ENCODE measurements around the gene MAEA.

Gene MAEA

GRCh38 chr4:1265351-1265750 lies 24.3 kb upstream of the MAEA start:
- no peak for TF ChIP-seq CSDC2 (CRISPR knock-in tag; IDR thresholded peaks at IDR 0.05)
- no peak for TF ChIP-seq ZNF8 (CRISPR knock-in tag; IDR thresholded peaks at IDR 0.05)
- no peak for TF ChIP-seq ARNTL (CRISPR knock-in tag; IDR thresholded peaks at IDR 0.05; ENCODE audit: borderline replicate concordance, low read depth)
- TF ChIP-seq OSR1 (CRISPR knock-in tag; IDR thresholded peaks at IDR 0.05) = no peak
- no peak for TF ChIP-seq PATZ1 (CRISPR knock-in tag; IDR thresholded peaks at IDR 0.05; ENCODE audit: borderline replicate concordance)
- no peak for TF ChIP-seq ZFP3 (CRISPR knock-in tag; IDR thresholded peaks at IDR 0.05)
- TF ChIP-seq PPARA (CRISPR knock-in tag; IDR thresholded peaks at IDR 0.05; ENCODE audit: borderline replicate concordance) = no peak
- no peak for TF ChIP-seq ZC3H10 (CRISPR knock-in tag; IDR thresholded peaks at IDR 0.05)
- no peak for TF ChIP-seq ZNF70 (CRISPR knock-in tag; IDR thresholded peaks at IDR 0.05)
- TF ChIP-seq RARB (CRISPR knock-in tag; IDR thresholded peaks at IDR 0.05) = no peak
- TF ChIP-seq ISL1 (CRISPR knock-in tag; IDR thresholded peaks at IDR 0.05) = no peak
- no peak for TF ChIP-seq POU6F1 (CRISPR knock-in tag; IDR thresholded peaks at IDR 0.05; ENCODE audit: borderline replicate concordance, low read depth)
- no peak for TF ChIP-seq TOX (CRISPR knock-in tag; IDR thresholded peaks at IDR 0.05; ENCODE audit: borderline replicate concordance)
- no peak for TF ChIP-seq BACH2 (CRISPR knock-in tag; IDR thresholded peaks at IDR 0.05; ENCODE audit: borderline replicate concordance)
- TF ChIP-seq GLIS3 (CRISPR knock-in tag; IDR thresholded peaks at IDR 0.05) = no peak
- TF ChIP-seq ZNF565 (CRISPR knock-in tag; conservative IDR thresholded peaks at IDR 0.05; ENCODE audit: low read depth) = no peak
- TF ChIP-seq ZFP30 (CRISPR knock-in tag; IDR thresholded peaks at IDR 0.05) = no peak
- ATAC-seq = no peak

GRCh38 chr4:1266881-1267763 lies 22.6 kb upstream of the MAEA start:
- no peak for ATAC-seq
- TF ChIP-seq RARB (CRISPR knock-in tag; IDR thresholded peaks at IDR 0.05) (no peak), TOX (CRISPR knock-in tag; IDR thresholded peaks at IDR 0.05; ENCODE audit: borderline replicate concordance) (no peak), CREB5 (CRISPR knock-in tag; IDR thresholded peaks at IDR 0.05; ENCODE audit: low read depth) (no peak), PATZ1 (CRISPR knock-in tag; IDR thresholded peaks at IDR 0.05; ENCODE audit: borderline replicate concordance) (no peak), OSR1 (CRISPR knock-in tag; IDR thresholded peaks at IDR 0.05) (no peak), ZFP30 (CRISPR knock-in tag; IDR thresholded peaks at IDR 0.05) (no peak), SNAI2 (CRISPR knock-in tag; IDR thresholded peaks at IDR 0.05) (no peak), ZNF565 (CRISPR knock-in tag; conservative IDR thresholded peaks at IDR 0.05; ENCODE audit: low read depth) (no peak), ARNTL (CRISPR knock-in tag; IDR thresholded peaks at IDR 0.05; ENCODE audit: borderline replicate concordance, low read depth) (no peak), ISL1 (CRISPR knock-in tag; IDR thresholded peaks at IDR 0.05) (no peak), ESRRG (CRISPR knock-in tag; IDR thresholded peaks at IDR 0.05) (no peak), ZNF70 (CRISPR knock-in tag; IDR thresholded peaks at IDR 0.05) (no peak), BACH2 (CRISPR knock-in tag; IDR thresholded peaks at IDR 0.05; ENCODE audit: borderline replicate concordance) (no peak), ZNF8 (CRISPR knock-in tag; IDR thresholded peaks at IDR 0.05) (no peak), ZFP3 (CRISPR knock-in tag; IDR thresholded peaks at IDR 0.05) (no peak), PPARA (CRISPR knock-in tag; IDR thresholded peaks at IDR 0.05; ENCODE audit: borderline replicate concordance) (no peak), POU6F1 (CRISPR knock-in tag; IDR thresholded peaks at IDR 0.05; ENCODE audit: borderline replicate concordance, low read depth) (no peak), CSDC2 (CRISPR knock-in tag; IDR thresholded peaks at IDR 0.05) (no peak)
- TF ChIP-seq, protein P1, sequence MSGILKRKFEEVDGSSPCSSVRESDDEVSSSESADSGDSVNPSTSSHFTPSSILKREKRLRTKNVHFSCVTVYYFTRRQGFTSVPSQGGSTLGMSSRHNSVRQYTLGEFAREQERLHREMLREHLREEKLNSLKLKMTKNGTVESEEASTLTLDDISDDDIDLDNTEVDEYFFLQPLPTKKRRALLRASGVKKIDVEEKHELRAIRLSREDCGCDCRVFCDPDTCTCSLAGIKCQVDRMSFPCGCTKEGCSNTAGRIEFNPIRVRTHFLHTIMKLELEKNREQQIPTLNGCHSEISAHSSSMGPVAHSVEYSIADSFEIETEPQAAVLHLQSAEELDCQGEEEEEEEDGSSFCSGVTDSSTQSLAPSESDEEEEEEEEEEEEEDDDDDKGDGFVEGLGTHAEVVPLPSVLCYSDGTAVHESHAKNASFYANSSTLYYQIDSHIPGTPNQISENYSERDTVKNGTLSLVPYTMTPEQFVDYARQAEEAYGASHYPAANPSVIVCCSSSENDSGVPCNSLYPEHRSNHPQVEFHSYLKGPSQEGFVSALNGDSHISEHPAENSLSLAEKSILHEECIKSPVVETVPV (CRISPR knock-in tag; IDR thresholded peaks at IDR 0.05) = no peak

Measured in SK-N-SH treated with all-trans-retinoic acid at 6 μM for 48 hours (cell line).